GM18520 (cell line): ENCODE measurements around the gene CSNK1G2.

Source experiments
- ATAC-seq: cut with Tn5 transposase; IDR thresholded peaks from one replicate; pipeline ENCODE4 v1.9.1; 2021; ENCODE audit not compliant: unreplicated experiment

CSNK1G2 gene

GRCh38 chr19:1962674-1963073 is 21.7 kb downstream of the CSNK1G2 start:
- ATAC-seq = no peak

GRCh38 chr19:1967087-1967608 is 26.2 kb downstream of the CSNK1G2 start:
- ATAC-seq = no peak

GRCh38 chr19:1968279-1969175 is 27.6 kb downstream of the CSNK1G2 start:
- ATAC-seq = no peak

- ATAC-seq = no peak
Measured at GRCh38 chr19:1969176-1970002, 28.4 kb downstream of the CSNK1G2 start.

- no peak for ATAC-seq
Measured at GRCh38 chr19:1970003-1970805, 29.2 kb downstream of the CSNK1G2 start.

GRCh38 chr19:1970806-1971502 is 30.0 kb downstream of the CSNK1G2 start:
- ATAC-seq = no peak

GRCh38 chr19:1974381-1975161 is 33.6 kb downstream of the CSNK1G2 start:
- ATAC-seq = no peak

GRCh38 chr19:1975162-1975480 is 34.1 kb downstream of the CSNK1G2 start:
- no peak for ATAC-seq

GRCh38 chr19:1977120-1977519 is 36.1 kb downstream of the CSNK1G2 start:
- no peak for ATAC-seq

GRCh38 chr19:1978346-1978894 is 37.4 kb downstream of the CSNK1G2 start:
- ATAC-seq = no peak

- no peak for ATAC-seq
Measured at GRCh38 chr19:1979017-1979416, 38.0 kb downstream of the CSNK1G2 start.

GRCh38 chr19:1979642-1980041 is 38.7 kb downstream of the CSNK1G2 start:
- ATAC-seq = no peak

- ATAC-seq = no peak
Measured at GRCh38 chr19:1980091-1980808, 39.3 kb downstream of the CSNK1G2 start.

- no peak for ATAC-seq
Measured at GRCh38 chr19:1980809-1981181, 39.8 kb downstream of the CSNK1G2 start.

- no peak for ATAC-seq
Measured at GRCh38 chr19:1981253-1981652, 40.3 kb downstream of the CSNK1G2 start.

- ATAC-seq = no peak
Measured at GRCh38 chr19:1984357-1984756, 43.4 kb downstream of the CSNK1G2 start.

GRCh38 chr19:1985588-1986356 is 44.8 kb downstream of the CSNK1G2 start:
- ATAC-seq = no peak
